Measurements from ENCODE around the gene SLC25A13. TPM values are rescaled to one million over a fixed set of nuclear protein-coding genes. Genes with fewer than 3 reads are reported as not detected.

Gene SLC25A13
- polyA plus RNA-seq, 3 donors: 7.9 to 12.8 (median 10.7) TPM

- WGBS, 3 donors: 95 to 100% (median 98%) methylated on average over 1 of the region's 1 CpG
- no peak overlapping the region for H3K27ac ChIP-seq (ENCODE audit: low read depth, low read length)
Observed at GRCh38 chr7:96266580-96266979, 55.3 kb downstream of the SLC25A13 start.

- H3K27ac ChIP-seq (ENCODE audit: low read depth, low read length): no peak overlapping the region
- WGBS, 3 donors: 97 to 100% (median 98%) methylated on average over 1 of the region's 1 CpG
Observed at GRCh38 chr7:96266015-96266414, 55.9 kb downstream of the SLC25A13 start.

DNA sequence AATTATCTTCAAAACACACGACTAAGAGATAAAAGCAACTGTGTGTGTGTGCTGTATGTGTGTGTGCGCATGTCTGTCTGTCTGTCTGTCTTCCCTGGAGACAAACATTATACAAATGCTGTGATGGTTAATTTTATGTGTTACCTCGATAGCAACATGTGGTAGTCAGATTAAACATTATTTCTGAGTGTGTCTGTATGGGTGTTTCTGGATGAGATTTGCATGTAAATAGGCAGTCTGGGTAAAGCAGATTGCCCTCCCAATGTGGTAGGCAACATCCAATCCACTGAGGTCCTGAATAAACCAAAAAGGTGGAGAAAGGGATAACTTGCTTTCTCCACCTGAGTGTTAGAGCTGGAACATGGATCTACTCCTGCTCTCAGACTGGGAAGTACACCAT is 67.9 kb downstream of the SLC25A13 start:
- no peak overlapping the region for H3K27ac ChIP-seq (ENCODE audit: low read depth, low read length)
- 77 to 91% (median 87%) methylated on average over 3 of the region's 3 CpGs for WGBS, 3 donors

- 72 to 86% (median 81%) methylated on average over 2 of the region's 2 CpGs for WGBS, 3 donors
Observed at GRCh38 chr7:96253441-96253840, 68.5 kb downstream of the SLC25A13 start.

GRCh38 chr7:96250776-96251361 is 71.0 kb downstream of the SLC25A13 start:
- 62 to 75% (median 62%) methylated on average over 7 of the region's 7 CpGs for WGBS, 3 donors
- H3K27ac ChIP-seq (ENCODE audit: low read depth, low read length): no peak overlapping the region

More at GRCh38 chr7:96253441-96253840, 68.5 kb downstream of the SLC25A13 start:
- no peak overlapping the region for H3K27ac ChIP-seq (ENCODE audit: low read depth, low read length)

DNA sequence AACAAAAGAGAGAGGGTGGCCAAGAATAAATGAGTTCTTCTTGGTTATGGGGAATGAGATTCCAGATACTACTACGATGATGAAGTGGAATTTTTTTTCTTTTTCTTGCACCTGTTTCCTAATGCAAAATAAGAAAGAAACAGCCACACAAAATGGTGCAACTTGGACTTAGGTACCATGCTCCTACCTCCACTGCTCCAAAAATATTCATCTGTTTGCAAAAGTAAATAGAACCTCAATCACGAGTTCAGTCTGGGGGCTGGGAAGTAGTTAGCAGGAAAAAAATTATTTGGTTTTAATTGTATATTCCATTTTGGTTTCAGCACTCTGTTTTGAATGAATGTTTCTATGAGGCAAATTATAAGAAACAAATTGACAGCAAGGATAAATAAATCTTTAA is 73.5 kb downstream of the SLC25A13 start:
- 67 to 89% (median 85%) methylated on average over 2 of the region's 2 CpGs for WGBS, 3 donors
- no peak overlapping the region for H3K27ac ChIP-seq (ENCODE audit: low read depth, low read length)

GRCh38 chr7:96246919-96247318 is 75.0 kb downstream of the SLC25A13 start:
- H3K27ac ChIP-seq (ENCODE audit: low read depth, low read length): no peak overlapping the region
- 88 to 93% (median 91%) methylated on average over 3 of the region's 3 CpGs for WGBS, 3 donors

DNA sequence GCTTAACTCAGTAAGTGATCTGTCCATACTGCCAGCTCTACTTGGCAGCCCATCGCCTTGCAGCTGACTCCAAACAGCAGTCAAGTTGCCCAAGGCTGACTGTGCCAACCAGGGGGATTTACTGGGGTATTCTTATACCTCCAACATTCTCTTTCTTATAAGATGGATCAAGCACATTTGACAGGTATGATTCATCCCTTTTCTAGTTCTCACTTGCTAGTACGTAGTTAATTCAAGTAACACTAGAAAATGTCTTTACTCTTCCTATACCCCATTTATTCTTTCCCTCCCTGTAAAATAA is 77.0 kb downstream of the SLC25A13 start:
- no peak overlapping the region for H3K27ac ChIP-seq (ENCODE audit: low read depth, low read length)
- WGBS, 3 donors: 95 to 100% (median 97%) methylated on average over 2 of the region's 2 CpGs

GRCh38 chr7:96244244-96244991 is 77.5 kb downstream of the SLC25A13 start:
- 81 to 88% (median 81%) methylated on average over 6 of the region's 6 CpGs for WGBS, 3 donors
- H3K27ac ChIP-seq (ENCODE audit: low read depth, low read length): no peak overlapping the region

GRCh38 chr7:96243241-96243640 is 78.7 kb downstream of the SLC25A13 start:
- 88 to 94% (median 94%) methylated on average over 2 of the region's 2 CpGs for WGBS, 3 donors

GRCh38 chr7:96241855-96242254 is 80.0 kb downstream of the SLC25A13 start:
- WGBS, 3 donors: 73 to 92% (median 75%) methylated on average over 3 of the region's 3 CpGs
- H3K27ac ChIP-seq (ENCODE audit: low read depth, low read length): no peak overlapping the region

More at GRCh38 chr7:96243241-96243640, 78.7 kb downstream of the SLC25A13 start:
- no peak overlapping the region for H3K27ac ChIP-seq (ENCODE audit: low read depth, low read length)

- 93 to 97% (median 97%) methylated on average over 3 of the region's 3 CpGs for WGBS, 3 donors
- no peak overlapping the region for H3K27ac ChIP-seq (ENCODE audit: low read depth, low read length)
Observed at GRCh38 chr7:96238976-96239766, 82.7 kb downstream of the SLC25A13 start.

DNA sequence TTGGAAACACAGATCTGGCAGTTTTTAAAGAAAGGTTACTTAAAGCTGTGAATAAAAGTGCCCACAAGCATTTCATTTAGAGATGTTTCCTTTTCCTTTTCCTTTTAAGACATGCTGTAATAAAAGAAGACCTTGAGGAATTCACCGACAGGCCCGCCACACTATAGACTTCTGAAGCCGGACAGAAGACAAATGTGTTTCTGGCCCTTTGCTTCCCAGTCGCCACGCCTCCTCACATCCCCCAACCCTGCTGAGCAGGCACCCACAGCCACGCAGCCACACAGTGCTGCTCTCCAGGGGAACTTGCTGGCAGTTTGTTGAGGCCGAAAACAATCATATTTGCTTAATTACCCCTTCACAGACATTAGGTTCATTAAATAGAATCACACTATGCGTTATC is 83.4 kb downstream of the SLC25A13 start:
- WGBS, 3 donors: 69 to 75% (median 70%) methylated on average over 8 of the region's 8 CpGs
- H3K27ac ChIP-seq (ENCODE audit: low read depth, low read length): no peak overlapping the region

- H3K27ac ChIP-seq (ENCODE audit: low read depth, low read length): no peak overlapping the region
- 95 to 96% (median 96%) methylated on average over 1 of the region's 1 CpG for WGBS, 3 donors
Observed at GRCh38 chr7:96237040-96237439, 84.9 kb downstream of the SLC25A13 start.

DNA sequence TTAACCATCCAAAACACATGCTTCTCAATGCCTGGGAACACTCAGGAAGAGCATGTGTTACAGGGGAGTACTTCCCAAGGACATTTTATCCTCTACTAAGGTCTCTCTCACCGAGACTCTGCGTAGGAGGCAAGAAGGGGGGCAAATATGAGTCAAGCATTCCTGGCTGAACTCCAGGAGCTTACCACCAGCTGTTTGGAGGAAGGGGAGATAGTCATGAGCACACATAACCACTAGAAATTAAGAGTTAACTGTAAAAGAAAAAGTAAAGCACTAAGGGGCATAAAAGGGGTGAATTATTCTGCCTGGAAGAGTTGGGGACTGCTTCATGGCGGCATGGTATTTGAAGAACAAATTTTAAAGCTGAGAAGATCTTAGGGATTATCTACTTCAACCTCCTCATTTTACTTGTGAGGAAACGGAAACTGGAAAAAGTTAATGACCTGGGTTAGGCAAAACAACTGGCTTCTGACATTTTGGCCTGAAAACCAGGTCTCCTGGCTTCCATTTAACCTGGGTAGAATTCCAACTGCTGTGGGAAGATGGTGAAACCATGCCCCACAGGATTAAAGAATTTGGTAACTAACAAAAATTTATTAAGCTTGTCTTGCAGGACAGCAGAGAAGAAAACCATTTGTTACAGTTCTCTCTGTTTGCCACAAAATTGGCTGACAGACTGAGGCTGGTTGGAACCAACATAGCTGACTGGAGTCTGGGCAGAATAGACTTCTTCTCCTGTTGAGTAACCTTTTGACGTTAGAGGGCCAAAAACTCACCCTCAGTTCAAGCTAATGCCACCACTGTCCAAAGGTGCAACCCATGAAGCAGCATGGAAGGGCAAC is 85.5 kb downstream of the SLC25A13 start:
- WGBS, 3 donors: 44 to 53% (median 44%) methylated on average over 5 of the region's 5 CpGs
- no peak overlapping the region for H3K27ac ChIP-seq (ENCODE audit: low read depth, low read length)

DNA sequence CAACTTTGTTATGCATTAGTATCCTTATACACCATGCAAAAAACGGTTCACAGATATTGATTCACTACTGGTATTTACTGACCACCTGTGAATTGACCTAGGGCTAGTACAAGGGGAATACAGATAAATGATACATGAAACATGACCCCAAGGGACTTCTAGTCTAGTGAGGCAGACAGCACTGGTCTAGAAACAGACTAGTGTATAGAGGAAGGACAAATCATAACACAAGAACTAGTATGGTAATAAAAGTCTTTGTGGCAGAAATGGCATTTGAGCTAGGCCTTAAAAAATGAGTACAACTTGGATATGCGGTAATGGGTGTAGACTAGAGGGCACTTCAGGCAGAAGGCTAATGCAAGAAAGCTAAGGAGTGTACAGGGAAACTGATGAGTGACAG is 86.6 kb downstream of the SLC25A13 start:
- no peak overlapping the region for H3K27ac ChIP-seq (ENCODE audit: low read depth, low read length)
- WGBS, 3 donors: 64 to 78% (median 71%) methylated on average over 2 of the region's 2 CpGs

- 84 to 94% (median 93%) methylated on average over 5 of the region's 5 CpGs for WGBS, 3 donors
- H3K27ac ChIP-seq (ENCODE audit: low read depth, low read length): no peak overlapping the region
Observed at GRCh38 chr7:96233528-96234154, 88.3 kb downstream of the SLC25A13 start.

GRCh38 chr7:96233084-96233483 is 88.8 kb downstream of the SLC25A13 start:
- H3K27ac ChIP-seq (ENCODE audit: low read depth, low read length): no peak overlapping the region
- WGBS, 3 donors: 77 to 97% (median 96%) methylated on average over 3 of the region's 3 CpGs

All from adipose tissue (tissue), 3 donors.